BE2C (cell line): ENCODE measurements around the gene ARHGEF9.
"Not testable (repeated sequence)": the region's sequence is repeated elsewhere in the genome, so short reads cannot be mapped to it uniquely, and the experiment has no call there.

Source experiments
- DNase-seq: peaks from one replicate; pipeline ENCODE4 v3.0.0-alpha.2; 2020
- H3K27me3 ChIP-seq: fragments of 250-450 bp; sonication (Bioruptor Pico); 2 replicates; pipeline ENCODE4 v1.5.1; 2020; ENCODE audit warnings: mild to moderate bottlenecking
- H3K36me3 ChIP-seq: fragments of 250-450 bp; sonication (Bioruptor Pico); 2 replicates; pipeline ENCODE4 v1.5.1; 2020; ENCODE audit warnings: mild to moderate bottlenecking
- H3K4me1 ChIP-seq: fragments of 250-450 bp; sonication (Bioruptor Pico); 2 replicates; pipeline ENCODE4 v1.5.1; 2020
- H3K4me3 ChIP-seq: 2 replicates; pipeline ENCODE4 v1.5.1; 2011; ENCODE audit warnings: low read depth, low read length
- H3K9me3 ChIP-seq: fragments of 250-450 bp; sonication (Bioruptor Pico); 2 replicates; pipeline ENCODE4 v1.5.1; 2020
- TF ChIP-seq, protein P1 (sequence below): IDR thresholded peaks from 2 replicates; pipeline ENCODE4 v1.5.1; 2012; ENCODE audit warnings: mild to moderate bottlenecking, low read depth, low read length

ARHGEF9 gene

DNA sequence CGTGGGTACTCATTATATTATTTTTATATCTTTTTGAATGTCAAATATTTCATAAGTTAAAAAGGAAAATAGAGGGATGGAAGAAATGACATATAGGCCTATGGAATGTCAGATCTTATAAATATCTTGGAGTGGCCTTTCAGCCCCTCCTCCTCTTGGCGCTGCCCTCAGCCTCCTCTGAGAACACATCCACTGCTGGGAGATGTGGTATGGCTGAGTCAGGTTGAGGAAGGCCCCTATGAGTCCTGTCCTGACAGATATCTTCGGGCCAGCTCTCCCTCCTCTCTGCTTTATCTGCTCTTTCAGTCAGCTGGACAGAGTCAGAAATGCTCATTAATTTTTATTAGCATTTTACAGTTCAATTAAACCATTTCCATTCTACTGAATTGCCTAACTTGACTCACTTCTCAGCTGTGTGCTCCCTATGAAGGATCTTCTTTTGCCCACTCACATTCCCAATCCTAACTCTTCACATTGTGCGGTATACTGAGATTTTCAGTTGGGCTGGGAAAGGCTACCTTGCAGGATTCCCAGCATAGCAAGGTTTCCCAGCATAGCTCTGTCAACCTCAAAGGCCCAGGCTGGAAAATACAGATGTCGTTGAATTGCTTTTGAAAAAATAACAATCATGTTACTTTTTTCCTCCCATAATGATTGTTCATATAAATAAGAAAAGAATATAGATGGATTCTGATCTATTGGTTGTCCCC is 128.0 kb downstream of the ARHGEF9 start:
- Histone ChIP-seq H3K9me3 (no peaks in the 10 kb centered on the region), H3K4me1 (no peaks in the 10 kb centered on the region), H3K4me3 (no peak overlapping the region), H3K27me3 (no peaks in the 10 kb centered on the region), H3K36me3 (no peaks in the 10 kb centered on the region)
- TF ChIP-seq, protein P1, sequence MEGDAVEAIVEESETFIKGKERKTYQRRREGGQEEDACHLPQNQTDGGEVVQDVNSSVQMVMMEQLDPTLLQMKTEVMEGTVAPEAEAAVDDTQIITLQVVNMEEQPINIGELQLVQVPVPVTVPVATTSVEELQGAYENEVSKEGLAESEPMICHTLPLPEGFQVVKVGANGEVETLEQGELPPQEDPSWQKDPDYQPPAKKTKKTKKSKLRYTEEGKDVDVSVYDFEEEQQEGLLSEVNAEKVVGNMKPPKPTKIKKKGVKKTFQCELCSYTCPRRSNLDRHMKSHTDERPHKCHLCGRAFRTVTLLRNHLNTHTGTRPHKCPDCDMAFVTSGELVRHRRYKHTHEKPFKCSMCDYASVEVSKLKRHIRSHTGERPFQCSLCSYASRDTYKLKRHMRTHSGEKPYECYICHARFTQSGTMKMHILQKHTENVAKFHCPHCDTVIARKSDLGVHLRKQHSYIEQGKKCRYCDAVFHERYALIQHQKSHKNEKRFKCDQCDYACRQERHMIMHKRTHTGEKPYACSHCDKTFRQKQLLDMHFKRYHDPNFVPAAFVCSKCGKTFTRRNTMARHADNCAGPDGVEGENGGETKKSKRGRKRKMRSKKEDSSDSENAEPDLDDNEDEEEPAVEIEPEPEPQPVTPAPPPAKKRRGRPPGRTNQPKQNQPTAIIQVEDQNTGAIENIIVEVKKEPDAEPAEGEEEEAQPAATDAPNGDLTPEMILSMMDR = no peak
- DNase-seq = no peak

DNA sequence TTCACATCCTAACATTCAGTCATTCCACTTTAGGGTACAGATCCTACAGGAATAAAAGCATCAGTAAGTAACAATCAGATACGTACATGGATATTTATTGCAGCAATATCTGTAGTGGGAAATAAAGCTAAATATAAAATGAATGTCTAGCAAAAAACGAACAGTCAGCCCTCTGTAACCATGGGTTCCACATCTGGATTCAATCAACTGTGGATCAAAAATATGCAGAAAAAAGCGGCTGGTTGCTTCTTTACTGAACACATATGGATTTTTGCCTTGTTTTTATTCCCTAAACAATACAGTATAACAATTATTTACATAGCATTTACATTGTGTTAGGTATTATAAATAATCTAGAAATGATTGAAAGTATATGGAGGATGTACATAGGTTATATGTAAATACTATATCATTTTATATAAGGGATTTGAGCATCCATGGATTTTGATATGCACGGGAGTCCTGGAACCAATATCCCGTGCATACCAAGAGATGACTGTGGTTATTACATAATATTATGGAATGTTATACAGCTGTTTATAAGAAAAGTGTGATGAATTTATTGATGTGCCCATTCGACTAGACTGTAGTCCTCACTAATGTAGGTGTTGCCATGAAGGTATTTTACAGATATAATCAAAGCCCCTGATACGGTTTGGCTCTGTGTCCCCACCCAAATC is 132.8 kb downstream of the ARHGEF9 start:
- TF ChIP-seq, protein P1 = no peak
- H3K27me3 ChIP-seq = no peaks in the 10 kb centered on the region
- no peaks in the 10 kb centered on the region for H3K9me3 ChIP-seq
- no peaks in the 10 kb centered on the region for H3K4me1 ChIP-seq
- H3K36me3 ChIP-seq = no peaks in the 10 kb centered on the region
- no peak for DNase-seq
- no peak overlapping the region for H3K4me3 ChIP-seq

DNA sequence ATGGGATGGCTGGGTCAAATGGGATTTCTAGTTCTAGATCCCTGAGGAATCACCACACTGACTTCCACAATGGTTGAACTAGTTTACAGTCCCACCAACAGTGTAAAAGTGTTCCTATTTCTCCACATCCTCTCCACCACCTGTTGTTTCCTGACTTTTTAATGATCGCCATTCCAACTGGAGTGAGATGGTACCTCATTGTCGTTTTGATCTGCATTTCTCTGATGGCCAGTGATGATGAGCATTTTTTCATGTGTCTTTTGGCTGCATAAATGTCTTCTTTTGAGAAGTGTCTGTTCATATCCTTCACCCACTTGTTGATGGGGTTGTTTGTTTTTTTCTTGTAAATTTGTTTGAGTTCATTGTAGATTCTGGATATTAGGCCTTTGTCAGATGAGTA is 139.3 kb downstream of the ARHGEF9 start:
- not testable (repeated sequence) for H3K4me1 ChIP-seq, H3K27me3 ChIP-seq, H3K9me3 ChIP-seq, H3K36me3 ChIP-seq, H3K4me3 ChIP-seq, DNase-seq

DNA sequence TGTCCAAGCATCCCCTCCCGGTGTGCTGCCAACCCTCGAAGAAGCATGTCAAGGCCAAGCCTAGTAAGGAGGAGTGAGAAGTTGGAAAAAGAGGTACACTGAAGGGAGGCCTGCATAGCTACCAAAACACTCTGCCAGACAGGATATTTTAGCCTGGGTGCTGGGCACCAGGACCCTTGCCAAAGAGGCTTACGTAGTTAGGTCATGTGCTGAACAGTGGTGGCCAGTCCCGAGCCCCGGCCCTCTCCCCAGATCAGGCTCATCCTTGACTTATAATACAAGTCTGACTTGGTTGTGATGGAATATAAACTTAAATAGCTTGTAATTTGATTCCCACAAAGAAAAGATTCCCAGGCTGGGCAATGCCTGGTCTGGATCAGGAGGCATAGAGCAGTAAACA is 149.3 kb downstream of the ARHGEF9 start:
- Histone ChIP-seq H3K27me3 (no peaks in the 10 kb centered on the region), H3K9me3 (no peaks in the 10 kb centered on the region), H3K36me3 (no peaks in the 10 kb centered on the region), H3K4me3 (no peak overlapping the region), H3K4me1 (no peaks in the 10 kb centered on the region)
- no peak for DNase-seq
- TF ChIP-seq, protein P1 = no peak

DNA sequence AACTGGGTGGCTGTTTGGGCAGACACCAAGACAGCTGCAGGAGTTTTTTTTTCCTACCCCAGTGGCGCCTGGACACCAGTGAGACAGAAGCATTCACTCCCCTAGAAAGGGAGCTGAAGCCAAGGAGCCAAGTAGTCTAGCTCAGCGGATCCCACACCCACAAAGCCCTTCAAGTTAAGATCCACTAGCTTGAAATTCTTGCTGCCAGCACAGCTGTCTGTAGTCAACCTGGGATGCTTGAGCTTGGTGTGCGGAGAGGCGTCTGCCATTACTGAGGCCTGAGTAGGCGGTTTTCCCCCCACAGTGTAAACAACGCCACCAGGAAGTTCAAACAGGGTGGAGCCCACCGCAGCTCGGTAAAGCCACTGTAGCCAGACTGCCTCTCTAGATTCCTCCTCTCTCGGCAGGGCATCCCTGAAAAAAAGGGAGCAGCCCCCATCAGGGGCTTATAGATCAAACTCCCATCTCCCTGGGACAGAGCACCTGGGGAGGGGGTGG is 171.4 kb downstream of the ARHGEF9 start:
- Histone ChIP-seq H3K4me3 (no peak overlapping the region), H3K27me3 (no peaks in the 10 kb centered on the region), H3K9me3 (no peaks in the 10 kb centered on the region), H3K4me1 (no peaks in the 10 kb centered on the region), H3K36me3 (no peaks in the 10 kb centered on the region)
- TF ChIP-seq, protein P1 = no peak
- DNase-seq = no peak

DNA sequence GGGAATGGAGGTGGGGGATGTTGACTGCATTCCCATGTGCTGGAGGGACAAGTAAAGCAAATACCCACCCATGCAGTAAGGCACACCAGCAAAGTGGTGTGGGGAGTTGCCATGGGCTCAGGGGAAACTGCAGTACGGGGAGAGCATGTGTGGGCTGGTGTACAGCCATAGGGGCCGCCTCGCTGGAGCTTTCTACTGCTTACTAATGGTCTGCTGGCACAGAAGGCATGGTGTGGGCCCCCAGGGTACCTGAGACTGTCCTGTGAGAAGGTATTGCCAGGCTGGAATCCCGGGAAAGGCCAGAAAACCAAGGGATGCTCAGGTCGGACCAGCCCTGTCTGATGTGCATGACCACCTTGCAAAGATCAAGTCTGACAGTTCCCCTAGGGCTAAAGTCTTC is 199.1 kb downstream of the ARHGEF9 start:
- no peaks in the 10 kb centered on the region for H3K9me3 ChIP-seq
- DNase-seq = no peak
- no peaks in the 10 kb centered on the region for H3K4me1 ChIP-seq
- no peaks in the 10 kb centered on the region for H3K27me3 ChIP-seq
- H3K4me3 ChIP-seq = no peak overlapping the region
- no peaks in the 10 kb centered on the region for H3K36me3 ChIP-seq
- TF ChIP-seq, protein P1 = no peak
